Fibroblast of lung (primary cell): ENCODE measurements around the gene SCAF8. TPM values are rescaled to one million over a fixed set of nuclear protein-coding genes. Genes with fewer than 3 reads are reported as not detected.
A peak's percentile ranks its signal among the peaks of the same experiment; 100 is the strongest.

Experiments used
- DNase-seq, 2 donors: peaks; one replicate each; pipeline versions ENCODE4 v3.0.0 to v3.0.0-alpha.2; 2010; ENCODE audit warnings: low read depth in 2 of 2
- H2AFZ ChIP-seq: 2 replicates; pipeline ENCODE4 v1.5.1; 2012; ENCODE audit warnings: low read length, control low read depth, inconsistent platforms
- H3K27ac ChIP-seq: 2 replicates; pipeline ENCODE4 v1.5.1; 2011; ENCODE audit warnings: low read length, control low read depth; ENCODE audit not compliant: insufficient read depth
- H3K27me3 ChIP-seq: 2 replicates; pipeline ENCODE4 v1.5.1; 2011; ENCODE audit warnings: mild to moderate bottlenecking, low read length; ENCODE audit not compliant: control insufficient read depth, insufficient read depth
- H3K36me3 ChIP-seq: 2 replicates; pipeline ENCODE4 v1.5.1; 2011; ENCODE audit warnings: low read length; ENCODE audit not compliant: control insufficient read depth, insufficient read depth
- H3K4me1 ChIP-seq: 2 replicates; pipeline ENCODE4 v1.5.1; 2011; ENCODE audit warnings: low read length; ENCODE audit not compliant: control insufficient read depth, insufficient read depth; ENCODE audit errors: extremely low read depth
- H3K4me2 ChIP-seq: 2 replicates; pipeline ENCODE4 v1.5.1; 2011; ENCODE audit warnings: low read length, control low read depth; ENCODE audit not compliant: insufficient read depth; ENCODE audit errors: extremely low read depth
- H3K4me3 ChIP-seq, 4 experiments: fragments of 200-600 bp in 1 of 4; sonication (generic) in 1 of 4; replicated peaks in 1 of 4; 2 replicates each; pipeline ENCODE4 v1.5.1; 2011 to 2016; ENCODE audit warnings: low read length in 4 of 4, low read depth in 3 of 4, mild to moderate bottlenecking in 3 of 4, control low read depth in 2 of 4, inconsistent platforms in 1 of 4, mixed read lengths in 1 of 4; ENCODE audit not compliant: insufficient read depth in 1 of 4; ENCODE audit errors: control extremely low read depth in 1 of 4
- H3K79me2 ChIP-seq: 2 replicates; pipeline ENCODE4 v1.5.1; 2012; ENCODE audit warnings: mild to moderate bottlenecking, low read length, inconsistent platforms; ENCODE audit not compliant: control insufficient read depth, insufficient read depth
- H3K9ac ChIP-seq: 2 replicates; pipeline ENCODE4 v1.5.1; 2011; ENCODE audit warnings: mild to moderate bottlenecking, low read length, control low read depth; ENCODE audit not compliant: insufficient read depth
- H3K9me3 ChIP-seq: 2 replicates; pipeline ENCODE4 v1.5.1; 2012; ENCODE audit warnings: low read depth, low read length; ENCODE audit not compliant: control insufficient read depth, insufficient read depth
- H4K20me1 ChIP-seq: 2 replicates; pipeline ENCODE4 v1.5.1; 2011; ENCODE audit warnings: low read length; ENCODE audit not compliant: control insufficient read depth, insufficient read depth; ENCODE audit errors: extremely low read depth
- CTCF ChIP-seq, 2 donors: IDR thresholded peaks in 1 of 2; conservative IDR thresholded peaks in 1 of 2; 1 replicate in 1 of 2; 2 replicates in 1 of 2; pipeline ENCODE4 v1.5.1; 2011 to 2012; ENCODE audit warnings: low read length in 2 of 2, control low read depth in 1 of 2, inconsistent platforms in 1 of 2, low read depth in 1 of 2, mild to moderate bottlenecking in 1 of 2
- EZH2 ChIP-seq: IDR thresholded peaks from 2 replicates; pipeline ENCODE4 v1.5.1; 2012; ENCODE audit warnings: low read length, control low read depth, mild to moderate bottlenecking; ENCODE audit errors: missing control alignments
- polyA plus RNA-seq, 2 donors: library from polyadenylated mRNA; depleted of rRNA in 1 of 2; stranded (reverse) in 1 of 2; unstranded in 1 of 2; fragments of >200 nt; gene quantifications; 2 replicates each; pipeline ENCODE4 v1.2.1, GENCODE V29; 2011 to 2012; ENCODE audit warnings: missing spikeins in 1 of 2
- total RNA-seq: library from RNA; depleted of rRNA; stranded (reverse); fragments of >200 nt; gene quantifications from 2 replicates; pipeline ENCODE4 v1.2.1, GENCODE V29; 2014

SCAF8 gene
- total and polyA plus RNA-seq, 2 donors (not counting 1 experiment from before 2014, with no cell fraction given): 28.5 to 30.9 TPM

- no peak for DNase-seq
- H3K36me3 ChIP-seq: no peaks in the 10 kb centered on the region
- no peak overlapping the region for H3K27ac ChIP-seq
- H2AFZ ChIP-seq: no peak overlapping the region
- H3K79me2 ChIP-seq: peaks cover 6% of the 10 kb centered on the region
- H3K4me3 ChIP-seq: no peak overlapping the region
- TF ChIP-seq EZH2: no peak
- TF ChIP-seq CTCF (conservative IDR thresholded peaks at IDR 0.05 in 1 of 2, IDR thresholded peaks at IDR 0.05 in 1 of 2; ENCODE audit: low read depth in 1 of 2, low read length in 2 of 2): no peak
- H3K9ac ChIP-seq: no peak overlapping the region
- no peaks in the 10 kb centered on the region for H3K4me1 ChIP-seq
- H3K9me3 ChIP-seq: no peaks in the 10 kb centered on the region
- H4K20me1 ChIP-seq: no peaks in the 10 kb centered on the region
- H3K4me2 ChIP-seq: no peak overlapping the region
- no peaks in the 10 kb centered on the region for H3K27me3 ChIP-seq
Observed at GRCh38 chr6:154849475-154849874, 116.3 kb downstream of the SCAF8 start.

- no peaks in the 10 kb centered on the region for H4K20me1 ChIP-seq
- H3K79me2 ChIP-seq: no peaks in the 10 kb centered on the region
- H3K4me1 ChIP-seq: no peaks in the 10 kb centered on the region
- no peaks in the 10 kb centered on the region for H3K27me3 ChIP-seq
- no peak overlapping the region for H3K4me3 ChIP-seq
- no peak overlapping the region for H3K4me2 ChIP-seq
- no peak for TF ChIP-seq EZH2
- no peak for TF ChIP-seq CTCF (conservative IDR thresholded peaks at IDR 0.05 in 1 of 2, IDR thresholded peaks at IDR 0.05 in 1 of 2; ENCODE audit: low read depth in 1 of 2, low read length in 2 of 2)
- H3K9me3 ChIP-seq: no peaks in the 10 kb centered on the region
- no peak overlapping the region for H3K27ac ChIP-seq
- H2AFZ ChIP-seq: no peak overlapping the region
- no peaks in the 10 kb centered on the region for H3K36me3 ChIP-seq
- DNase-seq: peak; percentile 43 to 58
- no peak overlapping the region for H3K9ac ChIP-seq
Observed at GRCh38 chr6:154852687-154853086, 119.5 kb downstream of the SCAF8 start.

- no peaks in the 10 kb centered on the region for H3K79me2 ChIP-seq
- H3K9ac ChIP-seq: no peak overlapping the region
Observed at GRCh38 chr6:154857529-154857928, 124.3 kb downstream of the SCAF8 start.

More at GRCh38 chr6:154857529-154857928, 124.3 kb downstream of the SCAF8 start:
- no peaks in the 10 kb centered on the region for H3K4me1 ChIP-seq
- no peak overlapping the region for H3K4me3 ChIP-seq
- no peak overlapping the region for H2AFZ ChIP-seq
- no peaks in the 10 kb centered on the region for H3K36me3 ChIP-seq
- H3K4me2 ChIP-seq: no peak overlapping the region
- no peak for DNase-seq
- H3K27ac ChIP-seq: no peak overlapping the region
- H3K9me3 ChIP-seq: no peaks in the 10 kb centered on the region
- no peaks in the 10 kb centered on the region for H3K27me3 ChIP-seq
- H4K20me1 ChIP-seq: no peaks in the 10 kb centered on the region
- no peak for TF ChIP-seq CTCF (conservative IDR thresholded peaks at IDR 0.05 in 1 of 2, IDR thresholded peaks at IDR 0.05 in 1 of 2; ENCODE audit: low read depth in 1 of 2, low read length in 2 of 2)
- TF ChIP-seq EZH2: no peak
